ENCODE measurements around the gene FLAD1. TPM values are rescaled to one million over a fixed set of nuclear protein-coding genes. Genes with fewer than 3 reads are reported as not detected.

FLAD1 gene
- total RNA-seq, 4 donors from 2014 or later: 12.6 to 33.8 (median 20.7) TPM

DNA sequence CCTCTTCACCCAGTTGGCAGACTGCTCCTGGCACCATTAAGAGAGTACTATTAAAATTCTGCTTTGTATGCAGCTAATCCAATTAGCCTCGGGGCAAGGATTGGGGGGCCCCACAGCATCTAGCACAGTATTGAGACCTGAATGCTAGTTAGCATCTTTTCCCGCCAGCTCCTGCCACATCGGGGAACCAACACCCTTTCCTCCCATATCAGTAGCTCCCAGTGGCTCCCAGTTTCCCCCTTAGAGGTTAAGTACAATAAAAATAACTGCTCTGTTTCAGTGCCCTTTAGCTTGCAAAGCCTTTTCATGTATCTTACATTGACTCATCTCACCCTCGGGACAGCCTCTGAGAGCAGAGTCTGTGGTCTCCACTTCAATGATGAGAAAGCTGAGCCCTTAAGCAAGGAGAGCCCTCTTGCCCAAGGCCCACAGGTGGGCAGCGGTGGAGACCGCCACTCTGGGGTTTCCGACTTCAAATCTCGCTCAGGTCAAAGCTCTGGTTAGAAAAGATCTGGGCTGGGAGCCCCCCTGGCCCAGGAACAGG, 42.4 kb upstream of the FLAD1 start:
- intact Hi-C loops (cut with DNase I; ENCODE audit: low total_unique reads): no loop called here

DNA sequence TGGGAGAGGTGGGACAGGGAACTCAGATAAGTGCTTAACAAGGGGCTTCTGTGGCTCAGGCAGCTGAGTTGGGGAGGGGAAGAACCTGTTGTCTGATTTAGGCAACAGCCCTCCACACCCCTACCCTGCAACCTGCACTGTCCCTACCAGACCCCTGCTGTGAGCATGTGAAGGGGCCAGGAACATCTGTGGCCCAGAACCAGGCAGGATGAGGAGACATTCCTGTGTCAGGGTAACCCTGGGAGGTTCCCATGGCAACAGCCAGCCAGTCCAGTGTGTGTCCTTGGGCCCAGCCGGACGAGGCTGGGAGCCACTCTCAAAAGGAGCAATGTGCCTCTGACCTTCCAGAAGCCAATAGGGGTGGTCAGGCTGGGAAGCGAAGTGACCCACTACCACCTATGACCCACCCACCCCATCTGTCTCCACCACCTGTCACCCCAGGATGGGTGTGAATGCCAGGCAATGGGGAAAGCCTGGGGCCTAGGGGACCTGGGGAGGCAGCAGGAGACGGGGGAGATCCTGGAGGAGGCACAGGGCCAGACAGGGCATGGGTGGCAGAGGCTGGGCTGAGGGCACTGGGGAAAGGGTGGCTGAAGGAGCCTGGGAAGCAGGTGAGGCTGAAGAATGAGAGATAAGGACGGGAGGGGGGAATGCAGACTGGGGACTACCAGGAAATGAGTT, 41.7 kb upstream of the FLAD1 start:
- no peak for DNase-seq
- no peaks in the 10 kb centered on the region for H3K36me3 ChIP-seq
- H3K4me3 ChIP-seq: no peak overlapping the region
- H3K27ac ChIP-seq: no peak overlapping the region
- TF ChIP-seq POLR2A (IDR thresholded peaks at IDR 0.05): no peak
- TF ChIP-seq, protein P1, sequence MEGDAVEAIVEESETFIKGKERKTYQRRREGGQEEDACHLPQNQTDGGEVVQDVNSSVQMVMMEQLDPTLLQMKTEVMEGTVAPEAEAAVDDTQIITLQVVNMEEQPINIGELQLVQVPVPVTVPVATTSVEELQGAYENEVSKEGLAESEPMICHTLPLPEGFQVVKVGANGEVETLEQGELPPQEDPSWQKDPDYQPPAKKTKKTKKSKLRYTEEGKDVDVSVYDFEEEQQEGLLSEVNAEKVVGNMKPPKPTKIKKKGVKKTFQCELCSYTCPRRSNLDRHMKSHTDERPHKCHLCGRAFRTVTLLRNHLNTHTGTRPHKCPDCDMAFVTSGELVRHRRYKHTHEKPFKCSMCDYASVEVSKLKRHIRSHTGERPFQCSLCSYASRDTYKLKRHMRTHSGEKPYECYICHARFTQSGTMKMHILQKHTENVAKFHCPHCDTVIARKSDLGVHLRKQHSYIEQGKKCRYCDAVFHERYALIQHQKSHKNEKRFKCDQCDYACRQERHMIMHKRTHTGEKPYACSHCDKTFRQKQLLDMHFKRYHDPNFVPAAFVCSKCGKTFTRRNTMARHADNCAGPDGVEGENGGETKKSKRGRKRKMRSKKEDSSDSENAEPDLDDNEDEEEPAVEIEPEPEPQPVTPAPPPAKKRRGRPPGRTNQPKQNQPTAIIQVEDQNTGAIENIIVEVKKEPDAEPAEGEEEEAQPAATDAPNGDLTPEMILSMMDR (IDR thresholded peaks at IDR 0.05): no peak
- H3K9me3 ChIP-seq: no peaks in the 10 kb centered on the region
- no peaks in the 10 kb centered on the region for H3K27me3 ChIP-seq
- H3K4me1 ChIP-seq: no peaks in the 10 kb centered on the region
- intact Hi-C loops (cut with DNase I; ENCODE audit: low total_unique reads): no loop called here

More for the DNA sequence above, 42.4 kb upstream of the FLAD1 start:
- no peaks in the 10 kb centered on the region for H3K36me3 ChIP-seq
- no peaks in the 10 kb centered on the region for H3K9me3 ChIP-seq
- no peaks in the 10 kb centered on the region for H3K27me3 ChIP-seq
- H3K27ac ChIP-seq: no peak overlapping the region
- H3K4me3 ChIP-seq: no peak overlapping the region
- H3K4me1 ChIP-seq: no peaks in the 10 kb centered on the region
- no peak for DNase-seq
- TF ChIP-seq POLR2A (IDR thresholded peaks at IDR 0.05): no peak
- TF ChIP-seq, protein P1 (IDR thresholded peaks at IDR 0.05): no peak

GRCh38 chr1:154943649-154944400, 39.3 kb upstream of the FLAD1 start:
- no peak for TF ChIP-seq POLR2A (IDR thresholded peaks at IDR 0.05)
- TF ChIP-seq, protein P1 (IDR thresholded peaks at IDR 0.05): peak; percentile 55 to 78 (median 59)
- intact Hi-C loops (cut with DNase I; ENCODE audit: low total_unique reads): no loop called here
- H3K27me3 ChIP-seq: no peaks in the 10 kb centered on the region
- peak overlapping the region; percentile 23 to 33 for H3K27ac ChIP-seq
- no peaks in the 10 kb centered on the region for H3K9me3 ChIP-seq
- no peaks in the 10 kb centered on the region for H3K4me1 ChIP-seq
- DNase-seq: no peak
- H3K36me3 ChIP-seq: no peaks in the 10 kb centered on the region
- H3K4me3 ChIP-seq: no peak overlapping the region

DNA sequence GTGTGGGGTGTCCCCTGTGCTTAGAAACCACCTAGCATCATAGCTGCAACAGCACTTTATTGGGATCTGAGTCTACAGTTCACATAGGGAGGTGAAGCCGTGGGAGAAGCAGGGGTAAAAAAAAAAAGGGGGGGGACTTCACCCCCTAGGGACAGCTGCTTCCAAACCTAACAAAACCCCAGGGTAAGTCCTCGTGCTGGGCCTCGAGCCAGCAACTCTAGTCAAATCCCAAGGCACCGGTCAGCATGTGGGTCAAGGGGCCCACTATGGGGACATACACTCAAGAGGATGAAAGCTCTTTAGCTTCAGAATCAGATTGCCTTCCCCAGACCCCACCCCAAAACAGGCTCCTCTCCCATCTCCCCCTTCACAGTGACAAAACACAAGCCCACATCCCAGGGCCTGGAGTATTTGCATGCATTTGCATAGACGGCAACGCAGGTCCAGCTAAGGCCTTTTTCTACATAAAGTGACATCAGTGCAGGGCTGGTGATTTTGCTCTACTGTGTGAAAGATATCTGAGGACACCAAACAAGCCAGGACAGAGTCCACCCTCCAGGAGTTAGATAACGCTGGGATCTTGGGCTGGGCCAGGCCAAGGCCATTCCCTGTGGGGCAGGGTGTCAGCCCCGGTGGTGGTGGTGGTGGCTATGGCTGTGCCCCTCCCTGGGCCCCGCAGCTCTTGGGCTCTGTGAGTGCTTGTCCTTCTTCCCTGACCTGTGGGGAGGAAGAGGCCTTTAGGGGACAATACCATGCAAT, 38.6 kb upstream of the FLAD1 start:
- Histone ChIP-seq H3K4me1 (no peaks in the 10 kb centered on the region), H3K27me3 (no peaks in the 10 kb centered on the region), H3K4me3 (no peak overlapping the region), H3K36me3 (no peaks in the 10 kb centered on the region), H3K9me3 (no peaks in the 10 kb centered on the region), H3K27ac (peak overlapping the region; percentile 23 to 33)
- intact Hi-C loops (cut with DNase I; ENCODE audit: low total_unique reads): no loop called here
- no peak for DNase-seq
- TF ChIP-seq, protein P1 (IDR thresholded peaks at IDR 0.05): no peak
- no peak for TF ChIP-seq POLR2A (IDR thresholded peaks at IDR 0.05)

Data from uterus (tissue), 4 donors.